ENCODE results near the gene LRRC7. TPM values are rescaled to one million over a fixed set of nuclear protein-coding genes. Genes with fewer than 3 reads are reported as not detected.

Gene LRRC7
- total RNA-seq, 4 donors from 2014 or later: 11.1 to 21.3 (median 14.1) TPM

GRCh38 chr1:69569175-69569541 lies 1.4 kb downstream of the LRRC7 start:
- peak overlapping the region; percentile 42 to 64 (median 48) for H3K4me3 ChIP-seq
- H3K36me3 ChIP-seq: no peaks in the 10 kb centered on the region
- no peaks in the 10 kb centered on the region for H3K9me3 ChIP-seq
- WGBS, 2 donors: 0 to 1% methylated on average over 12 of the region's 12 CpGs
- H3K4me1 ChIP-seq: peaks cover 0 to 31% (median 7%) of the 10 kb centered on the region in 4 donors
- peaks cover 0 to 22% of the 10 kb centered on the region in 2 donors for H3K27me3 ChIP-seq
- DNase-seq (ENCODE audit: low spot score in 2 of 2): no peak
- peak overlapping the region in 3 of 4 donors; percentile 49 to 84 (median 69) for H3K27ac ChIP-seq
- TF ChIP-seq POLR2A (IDR thresholded peaks at IDR 0.05) (no peak), CTCF (IDR thresholded peaks at IDR 0.05) (no peak), EP300 (IDR thresholded peaks at IDR 0.05) (no peak)

- H3K4me1 ChIP-seq: peaks cover 0 to 31% (median 7%) of the 10 kb centered on the region in 4 donors
- no peaks in the 10 kb centered on the region for H3K36me3 ChIP-seq
- TF ChIP-seq EP300 (IDR thresholded peaks at IDR 0.05): no peak
- peak overlapping the region; percentile 42 to 64 (median 48) for H3K4me3 ChIP-seq
- H3K27me3 ChIP-seq: peaks cover 0 to 22% of the 10 kb centered on the region in 2 donors
- no peaks in the 10 kb centered on the region for H3K9me3 ChIP-seq
- DNase-seq (ENCODE audit: low spot score in 2 of 2): no peak
- 3 to 4% methylated on average over 26 of the region's 26 CpGs for WGBS, 2 donors
- peak overlapping the region in 3 of 4 donors; percentile 49 to 84 (median 69) for H3K27ac ChIP-seq
Observed at GRCh38 chr1:69569576-69570328, 2.0 kb downstream of the LRRC7 start.

GRCh38 chr1:69570356-69570755 lies 2.6 kb downstream of the LRRC7 start:
- no peaks in the 10 kb centered on the region for H3K36me3 ChIP-seq
- H3K4me3 ChIP-seq: peak overlapping the region in 3 of 4 donors; percentile 47 to 64 (median 50)
- H3K27me3 ChIP-seq: peaks cover 0 to 22% of the 10 kb centered on the region in 2 donors
- WGBS, 2 donors: 40 to 52% methylated on average over 10 of the region's 10 CpGs
- H3K27ac ChIP-seq: peak overlapping the region in 2 of 4 donors; percentile 69 to 84
- H3K4me1 ChIP-seq: peaks cover 0 to 31% (median 7%) of the 10 kb centered on the region in 4 donors
- H3K9me3 ChIP-seq: no peaks in the 10 kb centered on the region
- TF ChIP-seq CTCF (IDR thresholded peaks at IDR 0.05) (no peak), POLR2A (IDR thresholded peaks at IDR 0.05) (no peak), EP300 (IDR thresholded peaks at IDR 0.05) (no peak)
- DNase-seq (ENCODE audit: low spot score in 2 of 2): no peak

- Histone ChIP-seq H3K36me3 (no peaks in the 10 kb centered on the region), H3K4me1 (peaks cover 0 to 25% (median 4%) of the 10 kb centered on the region in 4 donors), H3K4me3 (no peak overlapping the region), H3K9me3 (peaks cover 0 to 6% (median 0%) of the 10 kb centered on the region in 4 donors), H3K27ac (no peak overlapping the region), H3K27me3 (peaks cover 0 to 18% of the 10 kb centered on the region in 2 donors)
- TF ChIP-seq POLR2A (IDR thresholded peaks at IDR 0.05): no peak
- TF ChIP-seq EP300 (IDR thresholded peaks at IDR 0.05): no peak
- no peak for TF ChIP-seq CTCF (IDR thresholded peaks at IDR 0.05)
- no peak for DNase-seq (ENCODE audit: low spot score in 2 of 2)
- WGBS, 2 donors: 88% methylated on average over 2 of the region's 2 CpGs
Observed at GRCh38 chr1:69572921-69573320, 5.2 kb downstream of the LRRC7 start.

- Histone ChIP-seq H3K4me1 (peaks cover 0 to 15% (median 3%) of the 10 kb centered on the region in 4 donors), H3K4me3 (no peak overlapping the region), H3K9me3 (peaks cover 0 to 7% (median 0%) of the 10 kb centered on the region in 4 donors), H3K36me3 (no peaks in the 10 kb centered on the region), H3K27me3 (peaks cover 0 to 13% of the 10 kb centered on the region in 2 donors), H3K27ac (no peak overlapping the region)
- 45 to 48% methylated on average over 2 of the region's 2 CpGs for WGBS, 2 donors
- no peak for DNase-seq (ENCODE audit: low spot score in 2 of 2)
- TF ChIP-seq EP300 (IDR thresholded peaks at IDR 0.05): no peak
- TF ChIP-seq POLR2A (IDR thresholded peaks at IDR 0.05): no peak
- no peak for TF ChIP-seq CTCF (IDR thresholded peaks at IDR 0.05)
Observed at GRCh38 chr1:69573911-69574310, 6.2 kb downstream of the LRRC7 start.
